ENCODE measurements around the gene PGAP3.
"Not testable (repeated sequence)": the region's sequence is repeated elsewhere in the genome, so short reads cannot be mapped to it uniquely, and the experiment has no call there.

The PGAP3 gene

DNA sequence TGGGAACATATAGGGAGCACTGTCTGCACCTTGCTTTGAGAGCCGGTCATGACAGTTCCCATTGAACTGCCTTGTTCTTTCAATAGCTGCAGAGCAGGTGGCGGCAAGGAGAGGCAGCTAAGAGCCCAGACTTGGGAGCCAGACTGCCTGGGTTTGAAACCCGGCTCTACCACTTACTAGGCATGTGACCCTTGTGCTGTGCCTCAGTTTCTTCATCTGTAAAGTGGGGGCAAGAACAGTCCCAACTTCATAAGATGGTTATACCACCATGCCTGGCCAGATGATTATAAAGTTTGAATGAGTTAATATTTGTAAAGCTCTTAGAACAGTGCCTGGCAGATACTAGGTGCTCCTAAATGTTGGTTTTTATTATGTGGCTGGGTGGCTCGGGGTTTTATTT lies 26.4 kb upstream of the PGAP3 start:
- TF ChIP-seq, protein P1, sequence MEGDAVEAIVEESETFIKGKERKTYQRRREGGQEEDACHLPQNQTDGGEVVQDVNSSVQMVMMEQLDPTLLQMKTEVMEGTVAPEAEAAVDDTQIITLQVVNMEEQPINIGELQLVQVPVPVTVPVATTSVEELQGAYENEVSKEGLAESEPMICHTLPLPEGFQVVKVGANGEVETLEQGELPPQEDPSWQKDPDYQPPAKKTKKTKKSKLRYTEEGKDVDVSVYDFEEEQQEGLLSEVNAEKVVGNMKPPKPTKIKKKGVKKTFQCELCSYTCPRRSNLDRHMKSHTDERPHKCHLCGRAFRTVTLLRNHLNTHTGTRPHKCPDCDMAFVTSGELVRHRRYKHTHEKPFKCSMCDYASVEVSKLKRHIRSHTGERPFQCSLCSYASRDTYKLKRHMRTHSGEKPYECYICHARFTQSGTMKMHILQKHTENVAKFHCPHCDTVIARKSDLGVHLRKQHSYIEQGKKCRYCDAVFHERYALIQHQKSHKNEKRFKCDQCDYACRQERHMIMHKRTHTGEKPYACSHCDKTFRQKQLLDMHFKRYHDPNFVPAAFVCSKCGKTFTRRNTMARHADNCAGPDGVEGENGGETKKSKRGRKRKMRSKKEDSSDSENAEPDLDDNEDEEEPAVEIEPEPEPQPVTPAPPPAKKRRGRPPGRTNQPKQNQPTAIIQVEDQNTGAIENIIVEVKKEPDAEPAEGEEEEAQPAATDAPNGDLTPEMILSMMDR (IDR thresholded peaks at IDR 0.05; ENCODE audit: insufficient read depth, low read depth, low read length, missing control alignments) = no peak
- no peak for DNase-seq (ENCODE audit: low read depth)
- no peak overlapping the region for H3K4me3 ChIP-seq (ENCODE audit: low read length)

DNA sequence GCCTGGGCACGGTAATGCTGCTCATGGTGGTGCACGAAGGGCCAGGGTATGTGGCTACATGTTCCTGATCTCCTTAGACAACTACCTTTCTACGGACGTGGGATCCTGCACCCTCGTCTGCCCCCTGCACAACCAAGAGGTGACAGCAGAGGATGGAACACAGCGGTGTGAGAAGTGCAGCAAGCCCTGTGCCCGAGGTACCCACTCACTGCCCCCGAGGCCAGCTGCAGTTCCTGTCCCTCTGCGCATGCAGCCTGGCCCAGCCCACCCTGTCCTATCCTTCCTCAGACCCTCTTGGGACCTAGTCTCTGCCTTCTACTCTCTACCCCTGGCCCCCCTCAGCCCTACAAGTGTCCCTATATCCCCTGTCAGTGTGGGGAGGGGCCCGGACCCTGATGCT lies 24.0 kb upstream of the PGAP3 start:
- H3K4me3 ChIP-seq (ENCODE audit: low read length) = no peak overlapping the region
- TF ChIP-seq, protein P1 (IDR thresholded peaks at IDR 0.05; ENCODE audit: insufficient read depth, low read depth, low read length, missing control alignments) = no peak
- DNase-seq (ENCODE audit: low read depth) = no peak

DNA sequence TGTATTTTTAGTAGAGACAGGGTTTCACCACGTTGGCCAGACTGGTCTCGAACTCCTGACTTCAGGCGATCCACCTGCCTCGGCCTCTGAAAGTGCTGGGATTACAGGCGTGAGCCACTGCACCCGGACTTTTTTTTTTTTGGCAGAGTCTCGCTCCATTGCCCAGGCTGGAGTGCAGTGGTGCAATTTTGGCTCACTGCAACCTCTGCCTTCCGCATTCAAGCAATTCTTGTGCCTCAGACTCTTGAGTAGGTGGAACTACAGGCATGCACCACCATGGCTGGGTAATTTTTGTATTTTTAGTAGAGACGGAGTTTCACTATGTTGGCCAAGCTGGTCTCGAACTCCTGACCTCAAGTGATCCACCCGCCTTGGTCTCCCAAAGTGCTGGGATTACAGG lies 23.2 kb upstream of the PGAP3 start:
- not testable (repeated sequence) for H3K4me3 ChIP-seq (ENCODE audit: low read length); DNase-seq (ENCODE audit: low read depth)

DNA sequence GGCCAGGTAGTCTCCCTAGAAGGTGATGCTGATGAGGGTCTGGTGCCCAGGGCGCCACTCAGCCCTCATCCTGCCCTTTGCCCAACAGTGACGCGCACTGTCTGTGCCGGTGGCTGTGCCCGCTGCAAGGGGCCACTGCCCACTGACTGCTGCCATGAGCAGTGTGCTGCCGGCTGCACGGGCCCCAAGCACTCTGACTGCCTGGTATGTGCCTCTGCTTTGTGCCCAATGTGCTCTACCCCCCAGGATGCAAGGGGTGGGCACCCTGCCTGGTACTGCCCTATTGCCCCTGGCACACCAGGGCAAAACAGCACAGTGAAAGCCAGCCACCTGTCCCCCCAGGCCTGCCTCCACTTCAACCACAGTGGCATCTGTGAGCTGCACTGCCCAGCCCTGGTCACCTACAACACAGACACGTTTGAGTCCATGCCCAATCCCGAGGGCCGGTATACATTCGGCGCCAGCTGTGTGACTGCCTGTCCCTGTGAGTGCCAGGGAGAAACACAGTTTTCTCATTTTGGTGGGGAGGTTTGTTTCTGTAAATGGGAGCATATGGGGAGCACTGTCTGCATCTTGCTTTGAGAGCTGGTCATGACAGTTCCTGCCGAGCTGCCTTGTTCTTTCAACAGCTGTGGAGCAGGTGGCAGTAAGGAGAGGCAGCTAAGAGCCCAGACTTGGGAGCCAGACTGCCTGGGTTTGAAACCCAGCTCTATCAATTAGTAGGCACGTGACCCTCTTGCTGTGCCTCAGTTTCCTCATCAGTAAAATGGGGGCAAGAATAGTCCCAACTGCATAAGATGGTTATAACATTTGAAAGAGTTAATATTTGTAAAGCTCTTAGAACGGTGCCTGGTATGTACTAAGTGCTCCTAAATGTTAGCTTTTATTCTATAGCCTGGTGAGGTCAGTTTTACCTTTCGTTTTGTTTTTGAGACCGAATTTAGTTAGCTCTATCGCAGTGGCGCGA lies 22.4 kb upstream of the PGAP3 start:
- DNase-seq (ENCODE audit: low read depth) = no peak
- TF ChIP-seq, protein P1 (IDR thresholded peaks at IDR 0.05; ENCODE audit: insufficient read depth, low read depth, low read length, missing control alignments) = no peak

DNA sequence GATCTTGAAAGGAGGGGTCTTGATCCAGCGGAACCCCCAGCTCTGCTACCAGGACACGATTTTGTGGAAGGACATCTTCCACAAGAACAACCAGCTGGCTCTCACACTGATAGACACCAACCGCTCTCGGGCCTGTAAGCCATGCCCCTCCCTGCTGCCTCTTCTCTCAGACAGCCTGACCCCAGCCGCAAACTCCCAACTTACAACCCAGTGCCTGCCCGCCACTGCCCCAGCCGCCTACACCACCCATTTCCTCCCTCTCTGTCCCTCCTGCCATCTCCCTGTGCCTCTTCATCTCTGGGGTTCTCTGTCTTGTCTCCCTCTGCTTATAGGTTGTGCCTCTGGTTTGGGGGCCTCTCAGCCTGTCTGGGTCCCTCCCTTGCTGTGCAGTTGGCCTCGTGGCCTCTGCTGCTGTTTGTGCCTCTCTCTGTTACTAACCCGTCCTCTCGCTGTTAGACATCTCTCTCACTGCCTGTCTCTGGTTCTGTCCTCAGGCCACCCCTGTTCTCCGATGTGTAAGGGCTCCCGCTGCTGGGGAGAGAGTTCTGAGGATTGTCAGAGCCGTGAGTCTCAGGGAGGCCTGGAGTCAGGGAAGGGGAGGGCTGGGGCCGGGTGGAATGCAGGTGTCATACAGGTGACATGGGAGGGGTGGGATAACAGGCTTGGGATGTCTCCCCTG lies 21.6 kb upstream of the PGAP3 start:
- no peak overlapping the region for H3K4me3 ChIP-seq (ENCODE audit: low read length)
- no peak for DNase-seq (ENCODE audit: low read depth)
- TF ChIP-seq, protein P1 (IDR thresholded peaks at IDR 0.05; ENCODE audit: insufficient read depth, low read depth, low read length, missing control alignments) = no peak

More for the DNA sequence above, 22.4 kb upstream of the PGAP3 start:
- no peak overlapping the region for H3K4me3 ChIP-seq (ENCODE audit: low read length)

DNA sequence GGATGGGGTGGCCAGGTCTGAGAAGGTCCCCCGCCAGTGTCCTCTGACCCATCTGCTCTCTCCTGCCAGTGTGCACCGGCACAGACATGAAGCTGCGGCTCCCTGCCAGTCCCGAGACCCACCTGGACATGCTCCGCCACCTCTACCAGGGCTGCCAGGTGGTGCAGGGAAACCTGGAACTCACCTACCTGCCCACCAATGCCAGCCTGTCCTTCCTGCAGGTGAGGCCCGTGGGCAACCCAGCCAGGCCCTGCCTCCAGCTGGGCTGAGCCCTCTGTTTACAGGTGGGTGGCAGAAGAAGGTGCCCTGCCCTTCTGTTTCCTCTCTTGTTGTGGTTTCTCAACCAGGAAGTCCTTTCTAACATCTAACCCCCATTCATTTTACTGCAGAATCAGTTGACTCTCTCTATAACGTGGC lies 19.1 kb upstream of the PGAP3 start:
- H3K4me3 ChIP-seq (ENCODE audit: low read length) = no peak overlapping the region
- TF ChIP-seq, protein P1 (IDR thresholded peaks at IDR 0.05; ENCODE audit: insufficient read depth, low read depth, low read length, missing control alignments) = no peak
- no peak for DNase-seq (ENCODE audit: low read depth)

DNA sequence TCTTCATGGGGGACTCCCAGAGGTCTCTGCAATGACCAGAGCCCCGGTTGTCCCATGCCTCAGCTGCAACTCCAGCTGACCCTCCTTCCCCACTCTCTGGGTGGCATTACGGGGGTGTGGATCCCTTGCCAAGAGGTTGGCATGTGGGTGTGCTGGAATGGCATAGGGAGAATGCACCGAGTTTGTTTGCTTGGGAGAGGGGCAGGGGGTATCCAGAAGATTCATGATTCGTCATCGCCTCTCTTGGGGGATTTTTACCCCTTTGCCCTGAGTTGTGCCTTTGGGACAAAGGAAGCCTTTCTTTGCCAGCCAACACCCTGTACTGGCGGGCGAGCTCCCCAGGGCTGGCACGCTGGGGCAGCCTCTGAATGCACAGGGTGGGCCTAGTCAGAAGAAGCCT lies 18.5 kb upstream of the PGAP3 start:
- H3K4me3 ChIP-seq (ENCODE audit: low read length) = no peak overlapping the region
- no peak for DNase-seq (ENCODE audit: low read depth)
- TF ChIP-seq, protein P1 (IDR thresholded peaks at IDR 0.05; ENCODE audit: insufficient read depth, low read depth, low read length, missing control alignments) = no peak

Data from epithelial cell of esophagus (primary cell).